T-helper 1 cell (primary cell): Measurements from ENCODE around the gene YY1.
"Not testable (repeated sequence)": the region's sequence is repeated elsewhere in the genome, so short reads cannot be mapped to it uniquely, and the experiment has no call there.

Source experiments
- DNase-seq, 5 donors: peaks; one replicate each; pipeline ENCODE4 v3.0.0-alpha.2; 2012 to 2020

YY1 gene

GRCh38 chr14:100246809-100247428 lies 8.0 kb downstream of the YY1 start:
- peak in 1 of 5 donors; percentile 17 for DNase-seq

GRCh38 chr14:100250732-100251465 lies 12.0 kb downstream of the YY1 start:
- DNase-seq: no peak

GRCh38 chr14:100252684-100253083 lies 13.7 kb downstream of the YY1 start:
- no peak for DNase-seq

- DNase-seq: no peak
Observed at GRCh38 chr14:100256339-100256895, 17.5 kb downstream of the YY1 start.

- peak in 1 of 5 donors; percentile 79 for DNase-seq
Observed at GRCh38 chr14:100261621-100262020, 22.7 kb downstream of the YY1 start.

GRCh38 chr14:100262545-100262944 lies 23.6 kb downstream of the YY1 start:
- DNase-seq: no peak

- DNase-seq: no peak
Observed at GRCh38 chr14:100263141-100263540, 24.2 kb downstream of the YY1 start.

GRCh38 chr14:100267990-100268389 lies 29.0 kb downstream of the YY1 start:
- DNase-seq: no peak

GRCh38 chr14:100268591-100269207 lies 29.8 kb downstream of the YY1 start:
- DNase-seq: no peak

- peak in 1 of 5 donors; percentile 31 for DNase-seq
Observed at GRCh38 chr14:100271247-100271939, 32.4 kb downstream of the YY1 start.

GRCh38 chr14:100274250-100274649 lies 35.3 kb downstream of the YY1 start:
- DNase-seq: no peak

GRCh38 chr14:100275214-100275613 lies 36.3 kb downstream of the YY1 start:
- peak in 1 of 5 donors; percentile 58 for DNase-seq

GRCh38 chr14:100278702-100279101 lies 39.8 kb downstream of the YY1 start:
- no peak for DNase-seq

GRCh38 chr14:100279133-100279532 lies 40.2 kb downstream of the YY1 start:
- DNase-seq: no peak

GRCh38 chr14:100279563-100279962 lies 40.6 kb downstream of the YY1 start:
- DNase-seq: no peak

GRCh38 chr14:100281286-100282082 lies 42.5 kb downstream of the YY1 start:
- no peak for DNase-seq

- DNase-seq: no peak
Observed at GRCh38 chr14:100282083-100282350, 43.1 kb downstream of the YY1 start.

GRCh38 chr14:100282766-100283419 lies 43.9 kb downstream of the YY1 start:
- no peak for DNase-seq

- not testable (repeated sequence) for DNase-seq
Observed at GRCh38 chr14:100283436-100283835, 44.5 kb downstream of the YY1 start.

- no peak for DNase-seq
Observed at GRCh38 chr14:100283984-100284881, 45.3 kb downstream of the YY1 start.
